NCI-H2227 treated with DMSO at 0.1 percent for 48 hours (cell line): ENCODE results near the gene SECISBP2L.
A peak's percentile ranks its signal among the peaks of the same experiment; 100 is the strongest.

Experiments
- DNase-seq: peaks from one replicate; lab custom pipeline; 2025; lab: John Stamatoyannopoulos, UW

SECISBP2L gene

DNA sequence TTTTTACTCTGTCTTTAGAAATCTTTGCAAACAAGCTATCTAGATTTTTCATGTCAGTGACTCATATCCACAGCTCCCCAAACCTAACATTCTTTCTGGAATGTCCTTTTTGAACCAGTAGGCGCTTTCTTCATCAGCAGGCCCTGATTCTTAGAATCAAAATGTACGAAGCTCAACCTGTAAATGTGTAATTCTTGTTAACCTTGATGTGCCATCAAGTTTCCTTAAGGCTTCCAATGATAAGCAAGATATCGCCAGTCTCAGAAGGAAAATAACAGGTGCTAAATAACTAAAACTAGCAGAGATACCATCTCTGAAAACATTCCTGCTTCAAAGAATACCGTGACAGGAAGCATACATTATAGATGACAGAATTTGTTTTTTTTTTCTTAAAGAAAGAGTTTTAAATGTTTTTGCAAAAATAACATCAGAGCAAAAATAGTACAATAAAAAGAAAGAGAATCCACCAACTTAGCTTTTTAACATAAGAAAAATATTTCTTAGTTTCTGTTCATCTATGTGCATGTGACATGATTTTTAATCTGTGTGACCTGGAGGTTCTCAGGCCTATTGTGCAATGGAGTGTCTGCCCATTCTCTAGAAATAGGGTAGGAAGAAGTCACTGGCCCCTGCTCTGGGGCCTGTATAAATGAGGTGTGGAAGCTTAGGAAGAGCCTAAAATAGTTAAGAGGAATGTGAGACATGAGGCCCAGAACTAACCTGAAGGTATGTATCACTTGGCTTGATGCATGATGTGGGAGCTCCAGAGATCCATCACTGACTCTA is 14.7 kb upstream of the SECISBP2L start:
- no peak for DNase-seq

DNA sequence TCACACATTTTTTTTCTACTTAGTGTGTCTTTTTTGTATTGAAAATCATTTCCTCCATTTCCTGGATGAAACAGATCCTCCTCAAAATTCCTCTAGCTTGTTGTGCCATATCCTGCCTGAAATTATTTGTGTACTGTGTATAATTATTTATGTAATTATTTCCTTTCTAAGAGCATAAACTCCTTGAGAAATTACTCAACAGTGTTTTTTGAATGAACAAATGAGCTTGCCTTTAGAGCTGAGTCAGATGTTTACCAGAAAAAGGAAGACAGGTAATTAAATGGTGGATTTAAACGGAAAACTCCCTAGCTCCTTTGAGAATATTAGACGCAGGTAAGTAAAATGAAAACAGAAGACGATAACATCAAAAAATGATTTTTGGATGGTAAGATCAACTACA is 13.2 kb upstream of the SECISBP2L start:
- no peak for DNase-seq

DNA sequence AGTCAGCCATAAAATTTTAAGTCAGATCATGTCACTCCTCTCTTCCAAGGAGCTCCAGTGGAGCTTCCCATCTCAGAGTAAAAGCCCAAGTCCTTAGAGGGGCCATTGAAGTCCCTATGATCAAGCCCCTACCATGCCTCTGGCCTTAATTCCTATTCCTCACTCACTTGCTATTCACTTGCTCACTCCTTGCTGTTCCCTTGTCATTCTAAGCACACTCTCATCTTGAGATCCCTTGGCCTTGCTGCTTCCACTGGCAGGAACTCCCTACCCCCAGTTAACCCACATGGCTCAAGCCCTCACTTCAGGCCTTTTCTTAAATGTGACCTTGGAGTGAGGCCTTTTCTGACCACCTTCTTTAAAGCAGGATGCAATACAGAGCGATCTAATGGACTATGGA is 12.3 kb upstream of the SECISBP2L start:
- DNase-seq, result no peak

DNA sequence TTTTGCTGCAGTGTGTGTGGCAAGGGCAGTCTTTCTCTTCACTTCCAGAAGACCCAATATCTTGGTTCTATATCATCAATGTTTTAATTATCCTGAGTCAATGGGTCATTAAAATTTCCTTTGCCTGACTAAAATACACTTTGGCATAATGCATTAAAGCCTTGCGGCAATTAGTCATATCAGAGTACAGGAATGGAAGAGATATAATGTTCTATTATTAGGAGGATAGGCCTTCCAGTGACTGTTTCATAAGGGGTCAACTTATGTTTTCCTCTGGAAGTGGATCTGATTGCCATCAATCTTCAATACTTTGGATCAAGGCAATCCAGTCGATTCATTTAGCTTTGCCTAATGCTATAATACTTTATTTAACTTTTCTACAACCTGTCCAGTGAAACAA is 9.4 kb upstream of the SECISBP2L start:
- DNase-seq, result no peak

DNA sequence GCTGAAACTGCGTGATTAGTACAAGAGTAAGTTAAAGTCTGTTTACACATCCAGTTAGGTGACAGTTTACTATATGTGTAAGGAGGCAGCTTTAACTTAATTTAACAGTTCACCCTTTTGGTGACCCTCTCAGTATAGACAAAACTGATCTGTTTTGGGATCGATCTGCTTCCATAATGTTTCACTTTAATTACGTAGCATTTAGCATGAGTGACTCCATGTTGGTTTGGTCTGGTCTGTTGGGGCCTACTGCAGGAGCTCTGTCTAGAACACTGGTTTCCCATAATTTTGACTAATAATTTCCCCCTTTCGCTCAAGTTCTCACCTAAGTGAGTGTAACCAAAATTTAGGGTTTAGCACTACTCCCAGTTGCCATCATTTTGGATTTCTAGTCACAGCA is 6.4 kb upstream of the SECISBP2L start:
- DNase-seq, result no peak

DNA sequence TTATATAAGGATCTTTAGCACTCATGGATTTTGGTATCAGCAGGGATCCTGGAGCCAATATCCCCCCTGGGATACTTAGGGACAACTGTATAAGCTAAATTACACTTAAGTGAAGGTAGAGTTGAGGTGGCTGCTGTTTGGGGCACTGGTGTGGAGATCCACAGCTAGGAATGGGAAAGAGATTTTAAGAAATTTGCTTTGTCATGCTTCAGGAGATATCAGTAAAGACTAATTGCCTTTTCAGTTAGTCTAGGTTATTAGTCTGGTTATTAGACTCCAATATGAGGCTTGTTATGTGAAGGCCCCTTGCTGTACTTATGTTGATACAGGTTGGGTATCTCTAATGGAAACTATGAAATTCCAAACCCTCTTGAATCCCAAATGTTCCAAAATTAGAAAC is 1.2 kb upstream of the SECISBP2L start:
- DNase-seq, result no peak

DNA sequence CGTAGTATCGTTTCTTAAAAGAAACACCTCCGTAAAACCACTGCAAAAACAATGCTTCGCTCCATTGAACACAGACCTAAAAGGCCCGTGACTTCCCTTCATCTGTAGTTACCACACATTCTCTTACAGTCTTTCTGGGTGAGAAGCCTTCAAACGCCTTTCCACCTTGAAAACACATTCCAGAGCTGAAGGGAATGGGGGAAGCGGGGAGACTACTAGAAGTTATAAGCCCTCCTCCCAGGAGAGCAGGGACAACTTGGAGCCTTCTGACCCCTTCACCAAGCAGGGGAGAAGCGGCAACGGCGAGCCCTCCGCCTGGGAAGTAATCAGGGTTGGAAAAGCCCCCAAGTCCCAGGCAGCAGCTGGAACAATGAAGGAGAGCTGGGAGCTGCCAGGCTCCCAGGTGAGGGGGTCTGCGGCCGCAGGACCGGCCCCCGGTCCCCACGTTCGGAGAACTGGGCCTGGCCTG is 461 bp downstream of the SECISBP2L start:
- DNase-seq, result no peak

DNA sequence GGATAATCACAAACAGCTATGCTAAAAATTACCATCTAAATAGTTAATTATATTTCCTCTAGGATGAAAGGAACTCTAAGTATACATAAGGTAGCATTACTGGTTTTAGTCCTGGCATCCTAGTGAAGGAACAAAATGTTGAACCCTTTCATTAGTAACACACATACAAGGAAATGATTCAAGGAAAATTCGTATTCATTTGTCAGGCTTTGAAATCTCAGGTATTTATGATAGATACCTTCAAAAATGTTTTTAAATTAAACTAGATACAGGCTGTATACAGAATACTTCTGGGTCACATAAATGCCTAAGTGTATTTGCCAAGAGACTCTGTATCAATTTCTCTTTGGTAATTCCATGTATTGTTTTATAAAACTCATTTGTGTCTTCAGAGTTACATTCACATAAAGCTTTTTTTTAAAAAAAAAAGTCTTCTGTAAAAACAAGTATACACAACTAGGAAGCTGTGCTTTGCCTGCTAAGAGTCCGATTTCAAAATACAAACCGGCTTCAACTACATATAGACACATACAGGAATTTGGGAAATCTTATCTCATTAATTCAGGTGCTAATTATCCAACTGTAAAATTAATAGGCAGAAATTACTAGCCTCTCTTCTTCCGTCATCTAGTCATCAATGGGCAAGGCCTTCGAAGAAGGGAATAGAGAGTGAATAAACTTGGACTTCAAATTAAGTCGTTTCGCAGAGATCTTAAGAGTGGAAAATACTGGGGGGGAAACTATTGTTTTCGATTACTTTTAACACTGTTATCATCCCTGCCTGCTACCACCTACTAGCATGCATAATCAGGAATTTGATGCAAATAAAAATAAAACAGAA is 1.3 kb downstream of the SECISBP2L start:
- DNase-seq, result no peak

DNA sequence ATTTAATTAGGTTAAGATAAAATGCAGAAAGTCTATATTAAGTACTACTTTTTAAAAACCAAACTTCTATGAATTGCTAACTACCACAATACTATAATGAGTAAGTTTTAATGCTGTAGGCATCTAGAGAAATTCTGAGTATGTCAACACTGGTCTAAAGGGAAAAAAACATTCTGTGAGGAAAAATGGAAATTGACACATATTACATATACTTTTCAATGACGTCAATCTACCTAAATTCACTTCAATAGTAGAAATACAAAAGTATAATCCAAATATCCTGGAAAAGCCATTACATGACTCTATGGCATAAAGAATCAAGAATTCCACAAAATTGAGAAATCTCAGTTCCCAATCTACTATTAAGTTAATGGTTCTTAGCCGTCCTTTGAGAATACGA is 2.2 kb downstream of the SECISBP2L start:
- DNase-seq, result no peak

DNA sequence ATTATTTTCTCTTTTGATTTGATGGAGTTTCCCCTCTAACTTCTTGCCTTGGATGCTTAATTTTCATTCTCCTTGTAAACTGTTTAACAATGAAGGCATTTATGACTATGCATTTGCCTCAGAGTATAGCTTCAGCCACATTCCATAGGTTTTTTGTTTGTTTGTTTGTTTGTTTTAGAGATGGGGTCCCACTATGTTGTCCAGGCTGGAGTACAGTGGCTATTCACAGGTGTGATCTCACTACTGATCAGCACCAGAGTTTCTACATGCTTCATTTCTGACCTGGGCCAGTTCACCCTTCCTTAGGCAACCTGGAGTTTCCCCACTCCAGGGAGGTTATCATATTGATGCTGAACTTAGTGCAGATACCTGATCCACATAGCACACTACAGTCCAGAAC is 4.1 kb downstream of the SECISBP2L start:
- DNase-seq, result no peak

DNA sequence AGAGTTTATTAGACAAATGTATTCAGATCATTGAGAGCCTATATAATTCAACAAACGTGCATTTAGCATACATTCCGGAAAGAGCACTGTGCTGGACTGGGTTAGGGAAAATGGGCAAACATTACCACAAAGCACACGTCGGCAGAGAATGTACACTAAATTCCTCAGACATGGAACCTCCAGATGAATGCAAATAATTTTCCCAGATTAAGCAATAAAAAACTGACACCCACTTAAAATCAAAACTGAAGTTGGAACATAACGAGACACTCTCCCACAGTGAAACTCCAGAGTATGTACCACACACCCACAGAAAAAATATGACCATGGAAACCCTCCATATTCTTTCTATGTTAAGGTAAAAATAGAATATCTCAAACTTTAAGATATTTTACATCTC is 4.8 kb downstream of the SECISBP2L start:
- no peak for DNase-seq

DNA sequence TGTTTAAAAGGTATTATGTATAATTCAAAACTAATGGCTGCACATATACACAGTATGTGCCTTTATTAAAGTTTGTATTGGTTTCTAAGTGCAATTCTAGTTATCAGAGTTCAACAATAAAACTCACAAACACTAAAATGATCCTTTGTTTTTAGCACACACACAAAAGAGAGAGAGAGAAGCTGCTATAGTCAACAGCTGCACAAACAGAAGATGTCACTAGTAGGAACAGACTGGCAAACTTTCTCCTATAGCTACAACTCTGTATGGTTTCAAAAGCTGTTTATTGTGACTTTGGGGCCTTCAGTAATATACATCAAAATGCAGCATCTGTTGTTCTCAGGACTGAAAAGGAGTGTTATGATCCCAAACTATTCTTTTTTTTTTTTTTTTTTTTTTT is 6.1 kb downstream of the SECISBP2L start:
- no peak for DNase-seq

DNA sequence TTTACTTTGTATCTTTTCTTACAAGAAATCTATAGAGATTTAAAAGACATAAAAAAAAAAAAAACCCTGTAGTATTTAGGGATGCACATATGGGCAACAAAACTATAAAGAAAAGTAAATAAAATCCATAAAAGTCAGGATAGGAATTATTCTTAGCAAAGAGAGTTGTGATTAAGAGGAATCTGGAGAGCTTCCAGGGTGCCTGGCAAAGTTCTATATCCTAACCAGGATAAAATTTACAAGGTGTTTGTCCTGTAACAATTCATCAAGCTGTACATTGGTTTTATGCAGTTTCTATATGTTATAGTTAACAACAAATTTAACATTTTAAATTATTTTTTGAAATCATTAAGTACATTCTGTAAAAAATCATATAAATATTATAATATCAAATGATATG is 7.9 kb downstream of the SECISBP2L start:
- DNase-seq, result no peak

DNA sequence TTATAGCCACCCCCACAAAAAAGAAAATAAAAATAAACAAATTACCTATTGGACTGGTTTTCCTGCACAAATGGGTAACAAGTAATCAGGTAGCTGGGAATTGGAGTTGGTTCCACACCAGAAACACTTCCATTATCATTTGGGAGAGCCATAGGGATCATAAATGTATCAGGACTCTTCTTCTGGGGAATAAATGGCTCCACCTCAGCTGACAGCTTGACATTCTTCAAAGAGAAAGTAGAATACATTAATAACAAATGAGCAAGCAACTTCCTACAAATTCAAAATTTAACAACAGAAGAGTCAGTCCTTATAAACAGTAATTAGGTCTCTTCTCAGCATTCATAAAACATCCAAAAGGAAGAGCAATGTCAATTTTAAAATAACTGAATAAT is 8.7 kb downstream of the SECISBP2L start:
- no peak for DNase-seq

DNA sequence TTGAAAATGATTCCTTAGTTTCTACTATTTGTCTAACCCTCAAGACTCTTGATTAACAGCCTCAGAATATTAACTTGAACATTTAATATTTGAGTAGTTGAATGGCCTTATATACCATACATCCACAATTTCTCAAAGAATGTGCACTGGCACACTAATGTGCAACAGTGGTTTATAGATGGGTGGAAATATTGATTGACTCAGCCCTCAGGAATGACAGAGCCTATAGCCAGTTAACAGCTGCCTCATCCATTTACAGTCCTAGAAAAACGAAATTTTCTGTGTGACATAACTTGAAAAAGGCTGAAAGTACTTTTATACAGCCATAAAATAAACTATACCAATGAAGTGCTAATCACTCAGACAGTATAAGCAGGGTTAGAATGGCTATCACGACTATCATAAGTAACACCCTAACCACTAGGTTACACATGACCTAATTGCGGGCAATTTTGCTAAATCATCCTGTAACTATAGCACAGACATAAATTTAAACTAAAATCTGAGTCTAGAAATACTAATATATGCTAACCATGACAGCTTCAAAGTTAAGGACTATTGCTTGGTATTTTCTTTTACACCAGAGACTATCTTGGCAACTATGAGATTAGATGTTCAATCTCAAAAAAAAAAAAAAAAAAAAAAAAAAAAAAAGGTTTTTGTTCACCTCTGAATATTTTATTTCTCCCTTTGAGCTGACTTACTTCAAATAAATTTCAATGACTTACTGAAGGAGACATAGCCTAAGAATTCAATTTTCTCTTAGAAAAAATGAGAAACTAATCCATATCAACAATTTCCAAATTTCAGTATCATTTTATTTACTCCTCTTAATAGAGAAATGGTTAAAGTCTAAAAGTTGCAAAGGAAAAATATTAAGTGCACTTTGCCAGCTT is 9.3 kb downstream of the SECISBP2L start:
- DNase-seq, result no peak

DNA sequence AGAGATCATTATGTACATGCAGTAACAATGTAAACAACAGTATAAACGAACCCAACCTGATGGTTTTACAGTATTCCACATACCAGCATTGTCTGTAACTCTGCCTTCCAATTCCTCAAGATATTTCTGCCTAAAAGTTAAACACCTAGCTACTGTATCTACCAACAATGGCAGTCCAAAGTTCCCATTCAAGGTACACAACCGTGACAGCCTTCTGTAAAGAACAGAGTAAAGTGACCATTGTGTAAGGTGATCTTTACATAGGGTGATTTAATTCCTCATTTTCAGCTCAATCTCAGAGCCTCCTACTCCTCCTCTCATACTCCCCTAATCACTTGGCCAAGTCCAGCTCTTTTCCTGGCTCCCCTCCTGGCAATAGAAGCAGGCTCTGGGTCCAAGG is 10.4 kb downstream of the SECISBP2L start:
- no peak for DNase-seq

DNA sequence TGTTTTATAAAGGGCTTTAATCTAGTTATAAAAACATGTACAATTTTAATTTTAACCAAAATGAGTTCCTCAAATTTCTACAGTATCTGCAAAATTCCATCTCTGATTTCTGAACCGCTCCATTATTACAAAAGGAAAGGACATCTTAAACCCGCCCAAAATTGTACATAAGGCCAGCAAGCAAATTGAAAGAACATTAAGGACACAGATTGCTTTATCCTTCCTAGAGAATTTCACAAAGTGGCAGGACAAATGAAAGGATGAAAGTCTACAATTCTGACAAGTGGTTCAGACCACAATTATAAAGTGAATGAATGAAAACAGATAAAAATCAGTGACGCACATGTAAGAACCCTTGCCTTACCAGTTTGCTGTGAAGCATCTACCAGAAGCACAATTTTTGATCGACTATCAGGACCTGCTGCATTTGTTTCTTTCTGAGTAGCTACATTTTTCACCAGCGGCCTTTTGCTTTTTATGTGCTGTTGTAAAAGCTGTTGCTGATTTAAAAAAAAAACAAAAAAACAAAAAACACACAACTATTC is 13.6 kb downstream of the SECISBP2L start:
- no peak for DNase-seq

DNA sequence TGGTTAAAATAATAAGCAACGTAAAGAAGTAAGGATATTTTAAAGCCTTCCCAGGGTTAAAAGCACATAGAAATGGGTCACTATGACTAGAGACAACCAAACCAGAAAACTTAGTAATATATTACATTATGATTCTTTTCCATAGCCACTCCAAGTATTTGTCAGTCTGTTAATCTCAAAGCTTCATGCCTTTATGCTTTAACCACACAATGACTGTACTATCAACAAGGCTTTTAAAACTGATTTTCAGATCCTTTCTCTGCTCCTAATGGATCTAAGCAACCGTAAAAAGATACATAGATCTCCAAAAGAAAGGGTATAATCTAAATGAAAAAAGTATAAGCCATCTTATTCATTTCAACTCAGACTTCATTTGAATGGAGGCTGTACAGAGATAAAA is 14.4 kb downstream of the SECISBP2L start:
- no peak for DNase-seq

DNA sequence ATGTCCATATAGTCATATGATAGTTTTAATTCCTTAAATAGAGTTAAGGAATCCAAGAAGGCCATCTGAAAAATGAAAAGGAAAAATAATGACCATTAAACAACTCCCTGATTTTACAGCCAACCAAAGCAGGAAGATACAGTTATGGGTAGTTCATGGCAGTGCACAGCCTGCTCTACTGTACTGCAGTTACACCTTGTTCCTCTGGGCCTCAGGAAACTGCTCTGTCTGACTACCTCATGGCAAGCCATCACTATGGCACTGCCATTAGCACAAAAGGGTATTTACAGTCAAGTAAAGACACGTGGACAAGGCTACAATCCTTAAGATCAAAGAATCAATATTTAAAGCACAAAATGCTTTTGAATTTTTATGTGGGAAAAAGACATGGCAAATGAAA is 19.5 kb downstream of the SECISBP2L start:
- DNase-seq, result no peak

DNA sequence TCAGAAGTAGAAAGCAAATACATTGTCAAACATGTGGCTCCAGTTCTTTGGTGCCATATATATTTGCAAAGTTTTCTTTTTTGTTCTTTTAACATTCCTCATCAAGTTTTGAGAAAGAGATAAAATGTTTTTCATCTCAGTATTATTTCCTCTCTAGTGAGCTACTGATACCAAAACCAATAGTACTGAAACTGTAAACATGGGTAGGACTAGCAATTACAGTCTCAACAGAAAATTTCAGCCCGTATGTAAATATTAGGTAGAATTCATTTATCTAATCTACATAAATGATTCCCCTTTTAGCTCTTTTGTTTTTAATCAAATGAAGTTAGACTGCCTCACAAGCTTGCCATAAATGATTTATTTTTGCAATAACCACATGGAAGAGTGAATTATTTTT is 21.4 kb downstream of the SECISBP2L start:
- no peak for DNase-seq

DNA sequence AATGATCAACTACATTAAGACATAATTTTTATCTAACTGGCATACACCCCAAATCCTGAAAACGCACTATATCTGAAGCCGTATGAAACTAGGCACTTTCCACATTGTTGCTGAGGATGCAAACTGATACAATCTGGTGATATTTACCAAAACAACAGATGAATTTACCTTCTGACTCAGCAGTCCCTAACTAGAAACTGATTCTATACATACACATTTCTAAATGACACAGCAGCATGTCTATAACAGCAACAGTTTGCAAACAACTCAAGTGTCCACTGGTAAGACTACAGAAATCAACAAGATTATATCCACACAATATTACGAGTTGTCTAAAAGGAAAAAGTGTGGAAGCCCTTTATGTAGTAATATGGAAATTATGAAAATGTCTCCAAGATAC is 22.9 kb downstream of the SECISBP2L start:
- DNase-seq, result no peak

DNA sequence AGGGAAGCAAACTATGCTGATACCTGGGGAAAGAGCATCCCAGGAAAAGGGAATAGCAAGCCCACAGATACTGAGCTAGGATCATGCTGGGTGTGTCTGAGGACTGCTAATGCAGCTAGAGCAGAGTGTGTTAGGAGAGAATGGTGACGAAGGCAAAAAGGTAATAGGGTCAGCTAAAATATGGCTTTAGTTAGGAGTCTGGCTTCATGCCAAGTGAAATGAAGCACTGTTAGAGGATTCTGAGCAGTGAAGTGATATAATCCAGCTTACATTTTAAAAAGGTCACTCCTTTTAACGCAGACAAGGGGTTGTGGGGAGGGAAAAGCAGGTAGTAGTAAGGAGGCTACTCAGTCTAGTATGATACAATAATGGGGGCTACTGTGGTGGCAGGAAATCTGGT is 30.4 kb downstream of the SECISBP2L start:
- peak; percentile 42 for DNase-seq
